ENCODE results near the gene SNX17.

DNA sequence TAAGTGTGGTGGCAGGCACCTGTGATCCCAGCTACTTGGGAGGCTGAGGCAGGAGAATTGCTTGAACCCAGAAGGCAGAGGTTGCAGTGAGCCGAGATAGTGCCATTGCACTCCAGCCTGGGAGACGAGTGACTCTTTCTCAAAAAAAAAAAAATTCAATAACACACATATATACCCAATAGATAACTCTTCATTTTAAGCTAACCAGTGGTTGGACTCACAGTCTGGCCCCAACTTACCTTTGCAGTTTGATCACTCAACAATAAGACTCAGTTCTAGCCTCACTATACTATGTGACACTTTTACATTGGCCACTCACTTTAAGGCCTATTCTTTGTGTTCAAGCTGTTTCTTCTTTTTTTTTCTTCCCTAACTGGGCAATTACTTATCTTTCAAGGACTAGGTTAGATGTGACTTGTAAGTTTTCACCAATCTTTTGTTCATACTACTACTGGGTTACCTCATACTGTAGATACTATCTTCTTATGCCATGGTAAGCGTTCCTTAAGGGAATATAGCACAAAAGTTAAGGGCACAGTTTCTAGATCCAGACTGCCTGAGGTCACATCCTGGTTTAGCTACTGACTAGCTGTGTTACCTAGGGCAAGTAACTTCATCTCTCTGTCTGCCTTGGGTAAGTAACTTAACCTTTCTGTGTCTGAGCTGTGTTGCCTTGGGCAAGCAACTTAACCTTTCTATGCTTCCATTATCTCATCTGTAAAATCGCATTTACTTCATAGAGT lies 7.6 kb upstream of the SNX17 start:
- no peak for TF ChIP-seq CTCF (IDR thresholded peaks at IDR 0.05; ENCODE audit: low read depth, low read length)
- no peak for TF ChIP-seq EZH2phosphoT487 (IDR thresholded peaks at IDR 0.05; ENCODE audit: low read depth)
